ENCODE results near the gene STEEP1. TPM values are rescaled to one million over a fixed set of nuclear protein-coding genes. Genes with fewer than 3 reads are reported as not detected.

The STEEP1 gene
- total and polyA plus RNA-seq, 12 donors, result 7.0 to 32.0 (median 21.1) TPM

- Histone ChIP-seq H3K27ac (no peak overlapping the region), H3K36me3 (replicated peaks in 1 of 2) (no peaks in the 10 kb centered on the region), H3K4me3 (no peak overlapping the region), H3K9me3 (replicated peaks in 1 of 3) (no peaks in the 10 kb centered on the region), H3K27me3 (no peaks in the 10 kb centered on the region), H3K4me1 (replicated peaks in 1 of 2) (no peaks in the 10 kb centered on the region)
- intact Hi-C loops (cut with DNase I), result no loop called here
- 64 to 80% (median 77%) methylated on average over 7 to 9 of the region's 9 CpGs for WGBS, 4 donors
- no peak for DNase-seq
- no peak for TF ChIP-seq POLR2A (IDR thresholded peaks at IDR 0.05)
- TF ChIP-seq CTCF (IDR thresholded peaks at IDR 0.05), result no peak
These were observed 37.6 kb upstream of the STEEP1 start for GRCh38 chrX:119602701-119603255.

GRCh38 chrX:119589810-119590209, 24.6 kb upstream of the STEEP1 start:
- TF ChIP-seq CTCF (IDR thresholded peaks at IDR 0.05) (no peak), POLR2A (IDR thresholded peaks at IDR 0.05) (no peak)
- WGBS, 4 donors, result 91 to 97% (median 94%) methylated on average over 3 to 5 of the region's 5 CpGs
- no peak overlapping the region for H3K27ac ChIP-seq
- no peaks in the 10 kb centered on the region for H3K27me3 ChIP-seq
- intact Hi-C loops (cut with DNase I), result no loop called here
- no peaks in the 10 kb centered on the region for H3K36me3 ChIP-seq (replicated peaks in 1 of 2)
- H3K9me3 ChIP-seq (replicated peaks in 1 of 3), result no peaks in the 10 kb centered on the region
- H3K4me1 ChIP-seq (replicated peaks in 1 of 2), result no peaks in the 10 kb centered on the region
- no peak overlapping the region for H3K4me3 ChIP-seq
- DNase-seq, result no peak

- no peaks in the 10 kb centered on the region for H3K4me1 ChIP-seq (replicated peaks in 1 of 2)
- H3K4me3 ChIP-seq, result no peak overlapping the region
- H3K27ac ChIP-seq, result no peak overlapping the region
- WGBS, 4 donors, result 28 to 49% (median 33%) methylated on average over 2 of the region's 2 CpGs
- no peaks in the 10 kb centered on the region for H3K9me3 ChIP-seq (replicated peaks in 1 of 3)
- TF ChIP-seq POLR2A (IDR thresholded peaks at IDR 0.05) (no peak), CTCF (IDR thresholded peaks at IDR 0.05) (no peak)
- intact Hi-C loops (cut with DNase I), result no loop called here
- H3K27me3 ChIP-seq, result no peaks in the 10 kb centered on the region
- H3K36me3 ChIP-seq (replicated peaks in 1 of 2), result no peaks in the 10 kb centered on the region
- DNase-seq, result no peak
These were observed 18.3 kb upstream of the STEEP1 start for GRCh38 chrX:119583431-119584059.

GRCh38 chrX:119579414-119579813, 14.2 kb upstream of the STEEP1 start:
- TF ChIP-seq CTCF (IDR thresholded peaks at IDR 0.05) (no peak), POLR2A (IDR thresholded peaks at IDR 0.05) (no peak)
- DNase-seq, result no peak
- Histone ChIP-seq H3K9me3 (replicated peaks in 1 of 3) (no peaks in the 10 kb centered on the region), H3K27me3 (no peaks in the 10 kb centered on the region), H3K36me3 (replicated peaks in 1 of 2) (no peaks in the 10 kb centered on the region), H3K27ac (no peak overlapping the region), H3K4me1 (replicated peaks in 1 of 2) (peaks cover 0 to 10% of the 10 kb centered on the region in 2 donors), H3K4me3 (no peak overlapping the region)
- intact Hi-C loops (cut with DNase I), result no loop called here
